ENCODE data around the gene PLPPR1. TPM values are rescaled to one million over a fixed set of nuclear protein-coding genes. Genes with fewer than 3 reads are reported as not detected.

Gene PLPPR1
- total RNA-seq, 1 donor from 2014 or later: not detected

DNA sequence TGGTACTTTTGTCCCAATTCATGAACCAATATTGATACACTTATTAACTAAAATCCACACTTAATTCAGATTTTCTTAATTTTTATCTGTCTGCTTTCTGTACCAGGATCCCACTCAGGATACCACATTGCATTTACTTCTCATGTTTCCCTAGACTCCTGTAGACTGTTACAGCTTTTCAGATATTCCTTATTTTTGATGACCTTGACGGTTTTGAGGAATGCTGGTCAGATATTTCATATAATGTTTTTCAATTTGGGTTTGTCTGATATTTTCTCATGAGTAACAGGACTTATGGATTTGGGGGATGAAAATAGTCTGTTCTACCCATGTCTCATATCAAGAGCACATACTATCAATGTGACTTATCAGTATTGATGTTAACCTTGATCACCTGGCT is 37.4 kb downstream of the PLPPR1 start:
- no peak overlapping the region for H3K27ac Mint-ChIP-seq
- intact Hi-C loops (cut with micrococcal nuclease): no loop called here
- H3K4me1 Mint-ChIP-seq: no peaks in the 10 kb centered on the region
- no peaks in the 10 kb centered on the region for H3K27me3 Mint-ChIP-seq
- H3K9me3 Mint-ChIP-seq: no peaks in the 10 kb centered on the region
- H3K4me3 Mint-ChIP-seq: no peak overlapping the region
- no peak for DNase-seq
- H3K36me3 Mint-ChIP-seq (ENCODE audit: low read depth): no peaks in the 10 kb centered on the region

DNA sequence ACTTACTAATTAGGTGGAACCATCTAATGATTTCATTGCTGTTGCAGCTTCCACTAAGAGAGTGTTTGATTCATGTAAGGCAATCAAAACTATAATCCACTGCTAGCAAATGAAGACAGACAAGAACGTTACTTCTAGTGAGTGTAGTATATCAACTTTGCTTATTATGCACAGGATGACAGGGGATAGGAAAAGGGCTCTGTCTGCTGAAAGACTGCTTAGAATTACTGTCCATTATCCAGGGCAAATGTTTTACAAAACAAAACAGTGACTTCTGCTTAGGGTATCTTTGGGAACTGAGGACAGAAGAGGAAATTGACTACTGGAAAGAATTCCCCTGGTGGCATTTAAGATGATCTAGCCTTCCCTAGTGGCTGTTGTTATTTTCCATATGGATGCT is 40.2 kb downstream of the PLPPR1 start:
- Mint-ChIP-seq H3K27ac (no peak overlapping the region), H3K27me3 (no peaks in the 10 kb centered on the region), H3K4me3 (no peak overlapping the region), H3K9me3 (no peaks in the 10 kb centered on the region), H3K4me1 (no peaks in the 10 kb centered on the region), H3K36me3 (ENCODE audit: low read depth) (no peaks in the 10 kb centered on the region)
- intact Hi-C loops (cut with micrococcal nuclease): no loop called here
- DNase-seq: no peak

DNA sequence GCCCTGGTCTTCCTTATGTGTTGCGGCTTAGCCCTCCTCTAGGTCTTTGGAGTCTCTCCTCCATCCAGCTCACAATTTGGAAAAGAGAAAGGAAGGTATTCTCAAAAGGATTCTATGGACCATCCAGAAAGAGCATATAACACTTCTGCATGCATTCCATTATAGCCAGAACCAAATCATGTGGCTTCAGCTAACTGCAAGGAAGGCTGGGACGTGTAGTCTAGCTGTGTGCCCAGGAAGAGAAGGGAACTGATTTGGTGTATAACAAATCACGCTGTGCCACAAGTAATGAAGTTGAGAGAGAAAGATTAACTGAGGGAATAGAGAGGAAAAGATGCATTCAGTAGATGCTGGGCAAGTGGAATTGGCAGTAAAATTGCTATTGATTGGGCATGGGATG is 43.7 kb downstream of the PLPPR1 start:
- intact Hi-C loops (cut with micrococcal nuclease): no loop called here
- Mint-ChIP-seq H3K4me3 (no peak overlapping the region), H3K27me3 (no peaks in the 10 kb centered on the region), H3K9me3 (no peaks in the 10 kb centered on the region), H3K36me3 (ENCODE audit: low read depth) (no peaks in the 10 kb centered on the region), H3K4me1 (no peaks in the 10 kb centered on the region), H3K27ac (no peak overlapping the region)
- DNase-seq: no peak

DNA sequence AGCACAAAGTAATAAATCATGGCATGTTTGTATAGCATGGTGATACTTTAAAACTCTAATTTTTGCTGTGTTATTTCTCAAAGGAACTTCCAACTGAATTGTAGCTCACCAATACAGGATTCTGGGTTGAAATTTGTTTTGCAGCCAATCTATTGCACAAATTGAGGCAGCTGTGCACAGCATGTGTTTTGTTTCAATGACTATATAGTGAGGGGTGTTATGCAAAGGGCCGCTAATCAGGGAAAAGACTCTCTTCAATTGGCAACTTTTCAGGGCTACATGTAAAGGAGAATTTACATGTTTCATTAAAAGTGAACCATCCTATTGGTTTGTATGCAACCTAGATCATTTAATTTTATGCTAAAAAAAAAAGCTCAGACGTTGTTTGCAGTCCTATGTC is 44.6 kb downstream of the PLPPR1 start:
- DNase-seq: no peak
- no peak overlapping the region for H3K4me3 Mint-ChIP-seq
- H3K27me3 Mint-ChIP-seq: no peaks in the 10 kb centered on the region
- no peaks in the 10 kb centered on the region for H3K36me3 Mint-ChIP-seq (ENCODE audit: low read depth)
- H3K27ac Mint-ChIP-seq: no peak overlapping the region
- no peaks in the 10 kb centered on the region for H3K9me3 Mint-ChIP-seq
- H3K4me1 Mint-ChIP-seq: no peaks in the 10 kb centered on the region
- intact Hi-C loops (cut with micrococcal nuclease): no loop called here

DNA sequence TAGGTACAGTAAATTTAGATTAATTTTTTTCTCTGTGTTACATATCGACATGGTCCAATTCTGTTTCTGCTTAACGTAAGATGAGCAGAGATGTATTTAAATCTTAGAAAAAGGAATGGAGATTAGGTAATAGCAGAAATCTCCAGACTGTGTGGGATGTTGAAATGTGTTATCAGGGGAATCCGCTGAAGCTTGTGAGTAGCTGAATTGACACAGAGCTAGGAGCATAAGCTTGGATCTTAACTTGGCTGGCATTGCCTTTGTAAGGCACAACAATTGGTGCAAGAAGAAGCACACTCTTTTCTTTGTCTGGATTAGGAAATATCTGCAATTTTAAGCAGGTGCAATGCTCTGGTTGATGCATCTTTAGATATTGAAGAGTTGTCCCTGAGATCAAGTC is 53.1 kb downstream of the PLPPR1 start:
- Mint-ChIP-seq H3K4me3 (no peak overlapping the region), H3K27me3 (no peaks in the 10 kb centered on the region), H3K27ac (no peak overlapping the region), H3K36me3 (ENCODE audit: low read depth) (no peaks in the 10 kb centered on the region), H3K9me3 (no peaks in the 10 kb centered on the region), H3K4me1 (no peaks in the 10 kb centered on the region)
- intact Hi-C loops (cut with micrococcal nuclease): no loop called here
- DNase-seq: no peak

DNA sequence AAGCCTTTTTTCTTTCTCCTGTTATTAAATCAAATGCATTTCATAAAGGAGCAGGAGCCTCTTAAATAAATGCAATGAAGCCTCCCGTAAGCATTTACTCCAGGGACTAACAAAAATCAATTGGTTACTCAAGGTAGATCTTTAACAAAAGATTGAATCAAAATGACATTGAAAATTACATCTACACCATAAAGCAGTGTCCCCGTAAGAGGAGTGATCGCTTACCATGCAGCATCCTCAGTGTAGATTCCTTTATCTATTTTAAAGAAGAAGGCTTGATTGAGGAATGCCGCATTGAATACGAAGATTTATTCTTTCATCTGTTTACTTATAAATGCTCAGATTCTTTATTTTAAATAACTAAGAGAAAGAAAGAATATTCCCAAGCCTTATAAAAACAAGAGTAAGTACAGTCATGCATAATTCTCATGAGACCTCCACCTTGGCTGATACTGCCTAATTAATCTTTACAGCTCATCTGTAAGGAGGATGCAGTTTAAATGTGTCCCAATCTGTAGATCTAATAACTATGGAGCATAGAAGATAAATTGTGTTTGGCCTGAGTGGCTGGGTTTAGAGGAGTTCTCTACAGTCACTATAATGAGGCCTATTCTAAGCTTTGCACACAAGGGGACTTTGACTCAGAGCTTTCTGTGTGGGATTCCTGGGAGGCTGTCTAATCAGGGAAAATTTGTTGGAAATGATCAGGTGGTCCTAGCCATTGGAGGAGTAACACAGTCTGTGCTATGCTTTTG is 55.1 kb downstream of the PLPPR1 start:
- Mint-ChIP-seq H3K36me3 (ENCODE audit: low read depth) (no peaks in the 10 kb centered on the region), H3K27me3 (no peaks in the 10 kb centered on the region), H3K4me3 (no peak overlapping the region), H3K27ac (no peak overlapping the region), H3K4me1 (no peaks in the 10 kb centered on the region), H3K9me3 (no peaks in the 10 kb centered on the region)
- DNase-seq: no peak
- intact Hi-C loops (cut with micrococcal nuclease): no loop called here

DNA sequence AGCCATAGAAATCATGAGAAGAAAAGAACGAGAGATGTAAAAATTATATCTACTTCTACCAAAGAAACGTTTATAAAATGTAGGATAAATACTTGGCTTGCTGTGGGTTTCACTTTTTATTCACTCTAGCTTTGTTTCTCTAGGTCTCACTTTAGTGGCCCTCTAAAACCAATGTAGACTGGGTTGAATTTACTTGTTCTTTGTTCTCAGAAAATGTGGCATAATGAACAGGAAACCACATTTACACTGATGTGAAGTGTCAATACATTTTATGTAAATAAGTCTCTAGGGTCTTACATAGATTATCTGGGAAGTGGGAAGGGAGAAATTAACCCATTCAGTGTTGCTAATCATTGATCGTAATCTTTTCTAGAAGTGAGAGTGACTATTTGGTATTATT is 58.9 kb downstream of the PLPPR1 start:
- H3K27ac Mint-ChIP-seq: no peak overlapping the region
- no peak overlapping the region for H3K4me3 Mint-ChIP-seq
- no peaks in the 10 kb centered on the region for H3K36me3 Mint-ChIP-seq (ENCODE audit: low read depth)
- no peaks in the 10 kb centered on the region for H3K27me3 Mint-ChIP-seq
- H3K9me3 Mint-ChIP-seq: no peaks in the 10 kb centered on the region
- no peaks in the 10 kb centered on the region for H3K4me1 Mint-ChIP-seq
- intact Hi-C loops (cut with micrococcal nuclease): no loop called here
- no peak for DNase-seq

DNA sequence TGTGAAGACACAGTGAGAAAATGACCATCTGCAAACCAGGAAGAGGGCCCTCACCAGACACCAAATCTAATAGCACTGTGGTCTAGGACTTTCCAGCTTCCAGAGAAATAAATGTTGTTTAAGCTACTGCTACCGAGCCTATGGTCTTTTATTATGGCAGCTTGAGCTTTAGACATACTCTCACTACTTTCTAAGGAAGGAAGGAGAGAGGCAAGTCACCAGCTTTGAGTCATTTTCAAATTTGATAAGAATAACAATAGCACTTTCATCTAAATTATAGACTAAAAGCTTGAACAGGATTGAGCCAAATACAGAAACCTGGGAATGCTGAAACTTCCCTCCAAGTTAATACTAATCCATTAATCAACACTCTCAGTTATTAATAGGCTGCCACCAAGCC is 64.4 kb downstream of the PLPPR1 start:
- Mint-ChIP-seq H3K27me3 (no peaks in the 10 kb centered on the region), H3K4me1 (no peaks in the 10 kb centered on the region), H3K36me3 (ENCODE audit: low read depth) (no peaks in the 10 kb centered on the region), H3K9me3 (no peaks in the 10 kb centered on the region), H3K27ac (no peak overlapping the region), H3K4me3 (no peak overlapping the region)
- DNase-seq: no peak
- intact Hi-C loops (cut with micrococcal nuclease): no loop called here

DNA sequence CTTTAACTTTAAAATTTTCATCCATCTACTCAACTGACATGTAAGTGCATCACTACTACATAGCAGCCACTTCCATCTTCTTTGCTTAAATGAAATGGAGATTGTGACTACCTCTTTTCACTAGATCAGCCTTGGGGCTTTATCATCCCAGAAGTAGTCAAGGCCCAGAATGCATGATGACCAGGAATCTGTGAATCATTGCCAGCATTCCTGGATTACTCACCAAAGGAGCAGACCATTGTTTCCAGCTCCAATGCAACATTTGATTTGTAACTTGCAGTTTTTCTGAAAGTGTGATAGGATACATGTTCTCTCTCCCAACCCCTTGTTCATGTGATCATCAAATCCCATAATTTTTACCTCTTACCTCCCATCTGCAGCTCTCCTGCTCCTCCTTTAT is 65.1 kb downstream of the PLPPR1 start:
- no peak overlapping the region for H3K27ac Mint-ChIP-seq
- H3K4me1 Mint-ChIP-seq: no peaks in the 10 kb centered on the region
- no peaks in the 10 kb centered on the region for H3K9me3 Mint-ChIP-seq
- no peak for DNase-seq
- no peaks in the 10 kb centered on the region for H3K27me3 Mint-ChIP-seq
- intact Hi-C loops (cut with micrococcal nuclease): no loop called here
- no peak overlapping the region for H3K4me3 Mint-ChIP-seq
- H3K36me3 Mint-ChIP-seq (ENCODE audit: low read depth): no peaks in the 10 kb centered on the region

DNA sequence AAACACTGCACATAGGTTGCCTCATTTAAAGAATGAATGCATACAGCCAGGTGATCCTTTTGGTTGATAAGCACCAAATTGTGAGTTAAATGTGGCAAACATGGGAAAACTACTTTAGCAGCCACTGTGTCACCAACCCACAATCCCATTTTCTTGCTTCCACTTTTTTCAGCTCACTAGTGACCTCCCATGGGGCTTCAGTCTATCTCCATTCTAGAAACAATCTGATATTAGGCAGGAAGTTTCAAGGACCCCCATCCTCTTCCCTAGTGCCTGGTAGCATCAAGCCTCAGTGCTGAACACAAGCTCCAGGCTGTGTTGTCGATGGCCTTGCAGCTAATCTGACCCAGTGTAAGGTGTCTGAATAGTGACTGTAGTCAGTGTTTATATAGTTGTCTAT is 66.2 kb downstream of the PLPPR1 start:
- no peak overlapping the region for H3K4me3 Mint-ChIP-seq
- DNase-seq: no peak
- no peaks in the 10 kb centered on the region for H3K36me3 Mint-ChIP-seq (ENCODE audit: low read depth)
- intact Hi-C loops (cut with micrococcal nuclease): no loop called here
- H3K27ac Mint-ChIP-seq: no peak overlapping the region
- H3K9me3 Mint-ChIP-seq: no peaks in the 10 kb centered on the region
- H3K4me1 Mint-ChIP-seq: no peaks in the 10 kb centered on the region
- no peaks in the 10 kb centered on the region for H3K27me3 Mint-ChIP-seq

DNA sequence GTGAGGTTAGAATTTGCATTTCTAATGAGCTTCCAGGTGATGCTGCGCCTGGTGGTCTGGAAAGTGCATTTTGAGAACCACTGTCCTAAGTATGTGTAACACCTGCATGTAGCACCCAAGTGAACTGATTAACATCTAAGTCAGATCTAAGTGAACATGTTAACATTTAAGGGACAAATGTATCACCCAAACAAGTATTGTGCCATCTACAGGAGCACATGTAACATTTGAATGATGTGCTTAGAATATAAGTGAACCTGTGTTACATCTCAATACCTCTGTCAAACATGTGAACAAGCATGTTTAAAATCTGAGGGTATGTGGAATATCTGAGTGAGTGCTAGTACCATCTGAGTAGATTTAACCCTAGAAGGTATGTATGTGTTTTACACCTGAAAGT is 68.7 kb downstream of the PLPPR1 start:
- Mint-ChIP-seq H3K4me1 (no peaks in the 10 kb centered on the region), H3K36me3 (ENCODE audit: low read depth) (no peaks in the 10 kb centered on the region)

DNA sequence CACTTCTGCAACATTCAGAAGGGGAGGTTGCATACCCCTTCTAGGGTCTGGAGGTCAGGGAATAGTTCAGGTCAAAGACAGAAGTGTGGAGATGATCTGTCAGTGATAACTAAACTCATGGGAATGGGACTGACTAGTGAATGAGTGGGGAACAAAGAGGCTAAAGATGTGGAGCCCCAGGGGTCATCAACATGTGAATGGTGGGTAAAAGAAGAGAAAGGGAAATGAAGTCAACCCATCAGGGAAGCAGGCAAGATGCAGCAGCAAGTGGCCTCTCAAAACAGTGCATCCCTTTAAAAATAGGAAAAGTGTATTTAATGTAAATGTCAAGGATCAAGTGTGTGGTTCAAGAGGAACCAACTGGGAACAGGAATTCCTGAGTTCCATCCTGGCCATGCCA is 69.9 kb downstream of the PLPPR1 start:
- Mint-ChIP-seq H3K9me3 (no peaks in the 10 kb centered on the region), H3K27ac (no peak overlapping the region), H3K4me1 (no peaks in the 10 kb centered on the region), H3K36me3 (ENCODE audit: low read depth) (no peaks in the 10 kb centered on the region), H3K27me3 (no peaks in the 10 kb centered on the region), H3K4me3 (no peak overlapping the region)
- intact Hi-C loops (cut with micrococcal nuclease): no loop called here
- DNase-seq: no peak

More for the DNA sequence above, 68.7 kb downstream of the PLPPR1 start:
- DNase-seq: no peak
- Mint-ChIP-seq H3K27ac (no peak overlapping the region), H3K9me3 (no peaks in the 10 kb centered on the region), H3K4me3 (no peak overlapping the region), H3K27me3 (no peaks in the 10 kb centered on the region)
- intact Hi-C loops (cut with micrococcal nuclease): no loop called here

DNA sequence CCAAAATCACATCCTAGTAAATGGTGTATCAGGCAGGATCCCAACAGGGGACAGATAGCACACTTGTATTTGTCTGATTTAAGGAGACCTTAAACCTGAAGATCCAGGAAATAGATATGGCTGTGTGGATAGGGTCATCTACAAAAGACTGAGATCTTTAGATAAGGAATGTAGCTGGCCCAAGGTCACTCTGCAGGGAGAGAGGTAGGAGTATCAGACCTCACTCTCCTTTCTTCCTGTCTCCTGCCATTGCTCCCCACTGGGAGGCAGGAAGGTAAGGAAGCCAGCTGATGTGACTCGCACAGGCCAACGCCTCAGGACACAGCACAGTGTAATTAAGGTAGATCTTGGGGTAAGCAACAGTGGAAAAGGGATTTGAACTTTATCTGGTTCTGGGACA is 85.8 kb downstream of the PLPPR1 start:
- H3K36me3 Mint-ChIP-seq (ENCODE audit: low read depth): no peaks in the 10 kb centered on the region
- H3K9me3 Mint-ChIP-seq: peaks cover 2% of the 10 kb centered on the region
- no peak overlapping the region for H3K27ac Mint-ChIP-seq
- no peaks in the 10 kb centered on the region for H3K4me1 Mint-ChIP-seq
- no peak overlapping the region for H3K4me3 Mint-ChIP-seq
- no peak for DNase-seq
- intact Hi-C loops (cut with micrococcal nuclease): no loop called here
- H3K27me3 Mint-ChIP-seq: no peaks in the 10 kb centered on the region

DNA sequence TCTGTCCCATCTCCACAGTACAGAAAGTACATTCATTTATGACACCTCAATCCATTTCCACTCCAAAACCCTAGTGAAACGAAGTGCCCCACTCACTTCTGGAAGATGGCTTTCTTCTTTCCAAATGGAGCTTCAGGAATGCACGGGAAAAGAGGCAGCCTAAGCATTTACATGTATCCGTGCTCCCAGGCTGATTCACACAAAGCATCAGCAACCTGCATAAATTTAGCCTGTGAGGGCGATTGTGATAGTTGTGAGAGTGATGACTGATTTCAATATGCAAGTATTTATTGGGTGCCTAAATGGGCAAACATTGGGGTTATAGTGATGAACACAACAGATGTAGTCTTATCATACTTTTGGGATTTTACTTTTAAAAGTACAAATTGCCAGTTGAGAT is 86.6 kb downstream of the PLPPR1 start:
- no peak for DNase-seq
- no peaks in the 10 kb centered on the region for H3K27me3 Mint-ChIP-seq
- H3K36me3 Mint-ChIP-seq (ENCODE audit: low read depth): no peaks in the 10 kb centered on the region
- H3K4me1 Mint-ChIP-seq: no peaks in the 10 kb centered on the region
- intact Hi-C loops (cut with micrococcal nuclease): loop anchor here (5.0 kb wide), 2 partner anchors 197 to 417 kb away; partner anchors contain the start of gene RNF20
- H3K9me3 Mint-ChIP-seq: no peaks in the 10 kb centered on the region
- H3K27ac Mint-ChIP-seq: no peak overlapping the region
- no peak overlapping the region for H3K4me3 Mint-ChIP-seq

DNA sequence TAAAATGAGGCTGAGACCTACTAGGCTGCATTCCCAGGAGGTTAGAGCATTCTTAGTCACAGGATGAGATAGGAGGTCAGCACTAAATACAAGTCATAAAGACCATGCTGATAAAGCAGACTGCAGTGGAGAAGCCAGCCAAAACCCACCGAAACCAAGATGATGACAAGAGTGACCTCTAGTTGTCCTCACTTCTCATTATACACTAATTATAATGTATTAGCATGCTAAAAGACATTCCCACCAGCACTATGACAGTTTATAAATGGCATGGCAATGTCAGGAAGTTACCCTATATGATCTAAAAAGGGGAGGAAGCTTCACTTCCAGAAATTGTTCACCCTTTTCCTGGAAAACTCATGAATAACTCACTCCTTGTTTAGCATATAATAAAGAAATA is 88.6 kb downstream of the PLPPR1 start:
- Mint-ChIP-seq H3K9me3 (no peaks in the 10 kb centered on the region), H3K36me3 (ENCODE audit: low read depth) (no peaks in the 10 kb centered on the region), H3K4me1 (no peaks in the 10 kb centered on the region), H3K4me3 (no peak overlapping the region), H3K27me3 (no peaks in the 10 kb centered on the region), H3K27ac (no peak overlapping the region)
- intact Hi-C loops (cut with micrococcal nuclease): loop anchor here (5.0 kb wide), 2 partner anchors 195 to 415 kb away; partner anchors contain the start of gene RNF20
- no peak for DNase-seq

All from activated CD4-positive, alpha-beta T cell treated with anti-CD3 and anti-CD28 coated beads, Interleukin-2, amount 10 ng/mL, durations not matched to agents 24 days and 14 days (primary cell).